ENCODE measurements around the gene OR52B2.

Gene OR52B2

DNA sequence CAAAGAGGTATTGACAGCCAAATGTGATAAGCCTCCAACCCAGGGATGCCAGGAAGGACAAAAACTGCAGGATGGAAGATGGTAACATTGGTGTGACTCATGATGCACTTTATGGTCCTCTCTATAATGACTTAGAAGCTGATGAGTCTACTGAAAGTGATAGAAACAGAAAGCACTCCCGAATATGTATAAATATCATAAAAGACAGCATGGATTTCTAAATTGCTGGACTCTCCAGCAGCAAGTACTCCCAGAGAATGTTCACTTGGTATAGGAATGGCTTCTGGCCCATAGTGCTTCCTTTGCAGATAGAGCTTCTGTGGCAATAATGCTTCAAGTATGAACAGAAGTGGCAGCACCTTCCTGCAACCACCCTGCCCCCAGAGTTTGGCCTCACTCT lies at the start of gene OR52B2:
OR52B2 (minus strand) TSS at position 101 of the 400 bp plus-strand sequence; CDS start at position 101, 0 bp downstream.
- TF ChIP-seq, protein P1, sequence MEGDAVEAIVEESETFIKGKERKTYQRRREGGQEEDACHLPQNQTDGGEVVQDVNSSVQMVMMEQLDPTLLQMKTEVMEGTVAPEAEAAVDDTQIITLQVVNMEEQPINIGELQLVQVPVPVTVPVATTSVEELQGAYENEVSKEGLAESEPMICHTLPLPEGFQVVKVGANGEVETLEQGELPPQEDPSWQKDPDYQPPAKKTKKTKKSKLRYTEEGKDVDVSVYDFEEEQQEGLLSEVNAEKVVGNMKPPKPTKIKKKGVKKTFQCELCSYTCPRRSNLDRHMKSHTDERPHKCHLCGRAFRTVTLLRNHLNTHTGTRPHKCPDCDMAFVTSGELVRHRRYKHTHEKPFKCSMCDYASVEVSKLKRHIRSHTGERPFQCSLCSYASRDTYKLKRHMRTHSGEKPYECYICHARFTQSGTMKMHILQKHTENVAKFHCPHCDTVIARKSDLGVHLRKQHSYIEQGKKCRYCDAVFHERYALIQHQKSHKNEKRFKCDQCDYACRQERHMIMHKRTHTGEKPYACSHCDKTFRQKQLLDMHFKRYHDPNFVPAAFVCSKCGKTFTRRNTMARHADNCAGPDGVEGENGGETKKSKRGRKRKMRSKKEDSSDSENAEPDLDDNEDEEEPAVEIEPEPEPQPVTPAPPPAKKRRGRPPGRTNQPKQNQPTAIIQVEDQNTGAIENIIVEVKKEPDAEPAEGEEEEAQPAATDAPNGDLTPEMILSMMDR (IDR thresholded peaks at IDR 0.05; ENCODE audit: control insufficient read depth, extremely low read depth, insufficient read depth): no peak
- no peak within 1 kb of the TSS for H3K4me3 ChIP-seq (ENCODE audit: low read depth, low read length)
- no peak for DNase-seq (ENCODE audit: low read depth)

DNA sequence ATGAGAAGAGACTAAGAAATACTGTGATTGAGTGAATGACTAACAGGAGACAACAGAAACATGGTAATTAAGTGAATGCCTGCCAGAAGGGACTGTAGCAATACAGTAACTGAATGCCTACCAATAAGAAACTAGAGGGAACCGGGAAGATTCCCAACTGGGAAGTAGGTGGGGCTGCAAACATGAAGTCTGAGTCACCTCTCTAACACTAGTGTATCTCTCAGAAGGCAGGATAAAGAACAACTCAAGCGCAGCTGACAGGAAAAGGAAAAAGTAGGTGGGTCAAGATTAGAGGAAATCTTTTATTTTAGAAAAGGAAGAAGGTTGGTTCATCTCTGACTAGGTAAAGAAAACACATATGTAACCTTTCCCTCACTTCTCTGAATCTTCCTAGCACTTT lies 49.2 kb upstream of the OR52B2 start:
- no peak overlapping the region for H3K4me3 ChIP-seq (ENCODE audit: low read depth, low read length)
- no peak for DNase-seq (ENCODE audit: low read depth)
- TF ChIP-seq, protein P1 (IDR thresholded peaks at IDR 0.05; ENCODE audit: control insufficient read depth, extremely low read depth, insufficient read depth): no peak

DNA sequence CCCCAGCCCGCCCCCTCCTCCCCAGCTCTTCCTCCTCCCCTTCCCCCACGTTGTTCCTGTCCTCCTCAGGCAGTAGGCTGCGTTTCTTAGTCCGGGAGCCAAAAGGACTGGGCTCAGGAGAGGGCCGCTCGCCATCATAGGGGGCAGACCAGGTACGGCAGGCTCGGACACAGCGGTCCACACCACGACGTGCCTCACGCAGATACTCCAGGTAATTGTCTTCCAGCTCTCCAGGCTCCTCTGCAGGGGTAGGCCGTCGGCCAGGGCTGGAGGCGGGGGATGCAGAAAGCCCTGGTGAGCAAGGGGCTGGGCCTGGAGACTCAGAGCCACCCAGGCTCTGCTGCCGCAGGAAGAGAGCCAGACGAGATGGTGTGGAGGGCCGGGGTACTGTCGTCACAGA lies 47.6 kb upstream of the OR52B2 start:
- TF ChIP-seq, protein P1 (IDR thresholded peaks at IDR 0.05; ENCODE audit: control insufficient read depth, extremely low read depth, insufficient read depth): no peak
- no peak for DNase-seq (ENCODE audit: low read depth)

DNA sequence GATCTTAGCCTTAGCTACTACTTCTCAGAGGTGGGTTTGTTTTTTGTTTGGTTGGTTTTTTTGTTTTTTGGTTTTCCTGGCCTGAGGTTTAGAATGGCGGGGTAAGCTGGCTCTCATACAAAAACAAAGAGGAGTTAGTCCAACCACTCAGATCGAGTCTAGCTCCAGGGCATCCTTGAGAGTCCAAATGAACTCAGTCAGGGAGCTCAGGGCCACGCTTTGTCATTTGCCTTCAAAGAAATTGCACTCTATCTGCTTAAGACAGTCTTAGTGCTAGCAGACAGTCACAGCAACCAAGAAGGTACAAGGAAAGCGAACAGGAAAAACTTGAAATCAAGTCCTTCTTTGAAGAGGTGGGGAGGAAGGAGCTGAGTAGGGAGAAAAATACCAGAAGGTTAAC lies 46.4 kb upstream of the OR52B2 start:
- DNase-seq (ENCODE audit: low read depth): no peak
- H3K4me3 ChIP-seq (ENCODE audit: low read depth, low read length): no peak overlapping the region
- TF ChIP-seq, protein P1 (IDR thresholded peaks at IDR 0.05; ENCODE audit: control insufficient read depth, extremely low read depth, insufficient read depth): no peak

More for the DNA sequence above, 47.6 kb upstream of the OR52B2 start:
- no peak overlapping the region for H3K4me3 ChIP-seq (ENCODE audit: low read depth, low read length)

DNA sequence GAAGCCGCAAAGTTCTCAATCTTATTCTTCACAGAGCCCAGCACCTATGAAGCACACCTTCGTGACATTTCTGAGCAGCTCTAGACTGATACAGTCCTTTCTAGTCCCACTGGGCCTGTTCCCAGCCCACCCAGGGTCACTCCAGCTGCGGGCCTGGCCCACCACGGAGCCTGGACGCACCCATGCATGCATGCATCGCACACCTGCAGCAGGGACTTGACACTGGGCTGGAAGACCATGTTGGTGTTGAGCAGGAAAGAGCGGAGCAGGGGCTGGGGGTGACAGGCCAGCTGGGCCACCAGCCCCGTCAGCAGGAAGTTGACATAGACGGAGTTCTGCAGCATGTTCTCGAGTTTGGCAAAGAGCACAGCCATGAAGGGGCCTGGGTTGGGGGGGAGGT lies 44.4 kb upstream of the OR52B2 start:
- no peak for DNase-seq (ENCODE audit: low read depth)
- no peak overlapping the region for H3K4me3 ChIP-seq (ENCODE audit: low read depth, low read length)
- TF ChIP-seq, protein P1 (IDR thresholded peaks at IDR 0.05; ENCODE audit: control insufficient read depth, extremely low read depth, insufficient read depth): no peak

DNA sequence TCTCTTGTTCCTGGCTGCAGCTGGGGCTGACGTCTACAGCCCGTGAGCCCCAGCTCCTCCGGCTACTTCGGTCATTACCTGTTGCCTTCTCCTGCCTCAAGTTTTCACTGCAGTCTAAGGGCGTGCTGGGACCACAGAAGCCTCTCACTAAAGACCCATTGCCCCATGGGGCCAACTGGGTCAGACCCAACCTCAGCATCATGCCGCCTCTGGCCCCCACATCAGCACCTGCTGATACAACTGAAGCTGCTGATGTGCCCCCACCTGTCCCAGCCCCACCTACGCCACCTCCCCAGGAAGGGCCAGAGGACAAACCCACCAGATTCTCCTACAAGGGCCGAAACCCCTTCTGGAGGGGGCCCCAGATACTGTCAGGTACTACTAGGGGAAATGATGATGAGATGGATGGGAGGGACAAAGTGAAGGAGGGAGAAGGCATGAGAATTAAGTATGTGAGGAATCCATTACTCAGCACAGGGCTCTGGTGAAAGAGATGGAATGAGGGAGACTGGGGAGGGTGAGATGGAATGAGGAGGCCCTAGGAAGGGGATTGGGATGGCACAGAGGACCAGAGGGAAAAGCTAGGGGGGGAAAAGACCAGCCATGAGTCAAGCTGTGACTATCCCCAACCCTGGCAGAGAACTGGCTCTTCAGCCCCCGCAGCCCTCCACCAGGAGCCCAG lies 40.3 kb upstream of the OR52B2 start:
- no peak overlapping the region for H3K4me3 ChIP-seq (ENCODE audit: low read depth, low read length)
- no peak for DNase-seq (ENCODE audit: low read depth)
- TF ChIP-seq, protein P1 (IDR thresholded peaks at IDR 0.05; ENCODE audit: control insufficient read depth, extremely low read depth, insufficient read depth): no peak

DNA sequence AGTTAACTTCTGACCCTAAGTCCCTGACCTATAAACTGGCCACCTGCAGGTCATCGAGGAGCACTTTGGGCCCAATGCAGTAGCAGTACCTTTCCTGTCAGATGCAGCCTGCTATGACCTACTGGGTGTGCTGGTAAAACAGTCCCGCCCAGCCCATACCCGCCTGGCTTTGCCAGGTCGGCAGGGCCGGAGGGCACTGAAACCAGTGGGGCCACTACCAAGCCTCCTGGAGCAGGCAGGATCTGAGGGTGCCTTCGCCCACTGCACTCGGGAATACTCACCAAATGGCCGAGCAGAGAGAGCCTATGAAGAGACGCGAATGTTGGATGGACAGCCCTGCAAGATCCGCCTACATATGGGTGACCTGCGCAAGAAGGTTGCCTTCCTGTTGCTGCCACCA lies 39.7 kb upstream of the OR52B2 start:
- TF ChIP-seq, protein P1 (IDR thresholded peaks at IDR 0.05; ENCODE audit: control insufficient read depth, extremely low read depth, insufficient read depth): no peak
- no peak for DNase-seq (ENCODE audit: low read depth)
- H3K4me3 ChIP-seq (ENCODE audit: low read depth, low read length): no peak overlapping the region

All from LNCaP clone FGC (cell line).